Spleen (tissue), 11 donors: ENCODE results near the gene ACAD11. TPM values are rescaled to one million over a fixed set of nuclear protein-coding genes. Genes with fewer than 3 reads are reported as not detected.
"Not testable (repeated sequence)": the region's sequence is repeated elsewhere in the genome, so short reads cannot be mapped to it uniquely, and the experiment has no call there.

Experiments used
- DNase-seq: peaks from one replicate; pipeline ENCODE4 v3.0.0-alpha.2; 2020
- H3K27ac ChIP-seq, 8 donors: fragments of 200-600 bp; sonication (generic) in 7 of 8; 1 replicate in 4 of 8; 2 replicates in 4 of 8; pipeline versions ENCODE4 v1.5.0 to v1.8.0; 2016 to 2021; ENCODE audit warnings: inconsistent platforms in 4 of 8, mild to moderate bottlenecking in 4 of 8, moderate library complexity in 1 of 8
- H3K27me3 ChIP-seq, 7 donors: fragments of 200-600 bp; sonication (generic) in 6 of 7; replicated peaks in 1 of 7; 1 replicate in 4 of 7; 2 replicates in 3 of 7; pipeline versions ENCODE4 v1.5.0 to v1.8.0; 2016 to 2021; ENCODE audit warnings: inconsistent platforms in 3 of 7, mild to moderate bottlenecking in 1 of 7
- H3K36me3 ChIP-seq, 6 donors: fragments of 200-600 bp; sonication (generic) in 5 of 6; 1 replicate in 4 of 6; 2 replicates in 2 of 6; pipeline versions ENCODE4 v1.5.0 to v1.8.0; 2016 to 2021; ENCODE audit warnings: inconsistent platforms in 2 of 6
- H3K4me1 ChIP-seq, 6 donors: fragments of 200-600 bp; sonication (generic) in 5 of 6; 1 replicate in 3 of 6; 2 replicates in 3 of 6; pipeline versions ENCODE4 v1.5.0 to v1.8.0; 2016 to 2021; ENCODE audit warnings: inconsistent platforms in 3 of 6
- H3K4me3 ChIP-seq, 8 donors: fragments of 200-600 bp; sonication (generic) in 7 of 8; 1 replicate in 4 of 8; 2 replicates in 4 of 8; pipeline versions ENCODE4 v1.5.0 to v1.8.0; 2016 to 2021; ENCODE audit warnings: inconsistent platforms in 4 of 8, mild to moderate bottlenecking in 4 of 8, moderate library complexity in 2 of 8
- H3K9me3 ChIP-seq, 8 donors: fragments of 200-600 bp; sonication (generic) in 7 of 8; 1 replicate in 4 of 8; 2 replicates in 4 of 8; pipeline versions ENCODE4 v1.5.0 to v1.8.0; 2016 to 2021; ENCODE audit warnings: inconsistent platforms in 4 of 8
- POLR2A ChIP-seq, 3 donors: fragments of 450-650 bp; IDR thresholded peaks; one replicate each; pipeline ENCODE4 v1.5.1; 2017; ENCODE audit warnings: antibody characterized with exemption in 3 of 3, mild to moderate bottlenecking in 1 of 3
- POLR2AphosphoS5 ChIP-seq, 3 donors: sonication (generic); formaldehyde crosslinking; IDR thresholded peaks; one replicate each; pipeline ENCODE4 v1.5.1; 2017; ENCODE audit warnings: antibody characterized with exemption in 3 of 3
- WGBS, 5 donors: extraction: QIAGEN DNeasy Blood & Tissue Kit in 3 of 5; methylation state at CpG; one replicate each; pipeline versions ENCODE4 v1.1.5 to v1.1.7; 2013 to 2018; 5-methylcytosine and 5-hydroxymethylcytosine counted together
- intact Hi-C: fragments of 100-400 bp; cut with DNase I; formaldehyde crosslinking; loops from one replicate; pipeline ENCODE4 v1.15.0; 2023; ENCODE audit warnings: low total_unique reads
- polyA plus RNA-seq, 3 donors: library from polyadenylated mRNA; stranded (reverse); fragments of 200-250 nt; gene quantifications; one replicate each; pipeline ENCODE4 v1.2.1, GENCODE V29; 2013
- total RNA-seq, 7 donors: library from RNA; depleted of rRNA in 3 of 7; stranded (reverse); fragments of >200 nt in 3 of 7; fragmentation: NEBNext Ultra II Directional in 4 of 7; extraction: Animal tissue kit (Norgen Biotek cat#: 25700) in 4 of 7; gene quantifications; one replicate each; pipeline versions ENCODE4 v1.1.0 to v1.2.1, GENCODE V29; 2016 to 2021
- TF ChIP-seq, protein P1 (sequence below), 11 experiments: fragments of 200-600 bp in 7 of 11; fragments of 450-650 bp in 4 of 11; sonication (generic) in 4 of 11; IDR thresholded peaks in 8 of 11; conservative IDR thresholded peaks in 3 of 11; 1 replicate in 7 of 11; 2 replicates in 4 of 11; pipeline versions ENCODE4 v1.4.0 to v1.8.0; 2016 to 2021; ENCODE audit warnings: antibody characterized with exemption in 11 of 11, inconsistent platforms in 4 of 11, mild to moderate bottlenecking in 1 of 11
- donor health status: healthy with polysubstance abuse.
- donor health status: DM: no; HTN: no; CAD: no; lungs with moderate emphysema.
- donor health status: DM: no; HTN: no; CAD: no.
- donor health status: Bipolar disorder and iron deficiency.
- donor health status: healthy.
- donor health status: DM: no; HTN: no; CAD: no.
- donor health status: DM: yes; HTN: yes; CAD: no.

ACAD11 gene
- total and polyA plus RNA-seq, 10 donors, result 6.8 to 40.0 (median 24.7) TPM

DNA sequence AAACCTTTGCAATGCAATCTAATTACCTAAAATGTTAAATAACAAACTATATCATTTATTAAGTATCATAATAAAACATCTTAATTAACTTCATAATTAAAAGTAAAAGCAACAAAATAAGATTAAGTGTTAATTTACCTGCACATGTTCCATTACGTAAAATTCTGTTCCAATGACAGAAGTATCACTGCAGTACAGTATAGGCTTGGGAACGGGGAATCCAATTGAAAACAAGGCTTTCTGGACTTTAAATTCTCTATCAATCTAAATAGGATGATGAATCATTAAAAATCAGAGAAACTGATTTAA lies 17.1 kb downstream of the ACAD11 start:
- intact Hi-C loops, result loop anchor here (5.0 to 10.0 kb wide), 2 partner anchors 105 to 288 kb away; no protein-coding TSS in a partner anchor
- Histone ChIP-seq H3K27ac (no peak overlapping the region), H3K36me3 (peaks cover 3 to 43% (median 20%) of the 10 kb centered on the region in 6 donors), H3K9me3 (no peaks in the 10 kb centered on the region), H3K4me3 (no peak overlapping the region), H3K27me3 (no peaks in the 10 kb centered on the region), H3K4me1 (peaks cover 0 to 12% (median 0%) of the 10 kb centered on the region in 6 donors)
- WGBS, 5 donors, result 65 to 81% (median 73%) methylated on average over 2 of the region's 2 CpGs
- DNase-seq, result no peak
- no peak for TF ChIP-seq POLR2AphosphoS5 (IDR thresholded peaks at IDR 0.05)
- TF ChIP-seq, protein P1, sequence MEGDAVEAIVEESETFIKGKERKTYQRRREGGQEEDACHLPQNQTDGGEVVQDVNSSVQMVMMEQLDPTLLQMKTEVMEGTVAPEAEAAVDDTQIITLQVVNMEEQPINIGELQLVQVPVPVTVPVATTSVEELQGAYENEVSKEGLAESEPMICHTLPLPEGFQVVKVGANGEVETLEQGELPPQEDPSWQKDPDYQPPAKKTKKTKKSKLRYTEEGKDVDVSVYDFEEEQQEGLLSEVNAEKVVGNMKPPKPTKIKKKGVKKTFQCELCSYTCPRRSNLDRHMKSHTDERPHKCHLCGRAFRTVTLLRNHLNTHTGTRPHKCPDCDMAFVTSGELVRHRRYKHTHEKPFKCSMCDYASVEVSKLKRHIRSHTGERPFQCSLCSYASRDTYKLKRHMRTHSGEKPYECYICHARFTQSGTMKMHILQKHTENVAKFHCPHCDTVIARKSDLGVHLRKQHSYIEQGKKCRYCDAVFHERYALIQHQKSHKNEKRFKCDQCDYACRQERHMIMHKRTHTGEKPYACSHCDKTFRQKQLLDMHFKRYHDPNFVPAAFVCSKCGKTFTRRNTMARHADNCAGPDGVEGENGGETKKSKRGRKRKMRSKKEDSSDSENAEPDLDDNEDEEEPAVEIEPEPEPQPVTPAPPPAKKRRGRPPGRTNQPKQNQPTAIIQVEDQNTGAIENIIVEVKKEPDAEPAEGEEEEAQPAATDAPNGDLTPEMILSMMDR (IDR thresholded peaks at IDR 0.05 in 8 of 11, conservative IDR thresholded peaks at IDR 0.05 in 3 of 11), result peak in 4 of 11 experiments; percentile 5 to 47 (median 38)

DNA sequence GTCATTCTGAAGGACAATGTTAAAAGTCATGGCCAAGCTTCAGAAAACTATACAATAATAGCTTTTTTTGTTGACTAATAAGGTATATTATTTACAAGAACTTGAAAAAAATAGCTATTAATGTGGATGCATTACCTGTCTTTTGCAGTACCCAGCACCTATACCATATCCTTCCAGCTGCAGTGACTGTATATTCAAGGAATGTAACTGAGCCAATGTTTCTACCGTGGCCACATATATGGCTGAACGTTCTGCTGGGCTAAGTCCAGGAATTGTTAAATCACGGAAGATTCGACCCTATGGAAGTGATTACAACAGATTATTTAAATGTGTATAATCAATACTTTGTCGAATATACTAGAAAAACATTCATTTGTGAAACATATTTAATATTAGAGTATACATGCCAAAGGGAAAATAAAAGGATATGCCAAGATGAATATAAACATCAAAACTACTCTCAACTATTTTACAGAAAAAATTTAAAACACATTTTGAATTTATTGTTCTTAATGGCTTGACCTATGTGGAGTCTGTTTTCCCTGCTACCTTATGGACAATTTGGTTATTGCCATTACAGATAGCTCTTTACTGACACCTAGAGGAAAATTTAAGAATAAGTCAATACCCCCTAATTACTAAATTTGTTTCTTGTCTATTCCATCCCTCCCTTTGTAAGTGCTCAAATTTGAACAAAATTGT lies 17.6 kb downstream of the ACAD11 start:
- Histone ChIP-seq H3K27me3 (no peaks in the 10 kb centered on the region), H3K4me1 (peaks cover 0 to 12% (median 0%) of the 10 kb centered on the region in 6 donors), H3K36me3 (peaks cover 3 to 48% (median 22%) of the 10 kb centered on the region in 6 donors), H3K4me3 (no peak overlapping the region), H3K9me3 (no peaks in the 10 kb centered on the region), H3K27ac (no peak overlapping the region)
- TF ChIP-seq, protein P1 (IDR thresholded peaks at IDR 0.05 in 8 of 11, conservative IDR thresholded peaks at IDR 0.05 in 3 of 11), result peak; percentile 39 to 78 (median 67)
- no peak for TF ChIP-seq POLR2AphosphoS5 (IDR thresholded peaks at IDR 0.05)
- intact Hi-C loops, result loop anchor here (5.0 to 10.0 kb wide), 2 partner anchors 105 to 287 kb away; no protein-coding TSS in a partner anchor
- 76 to 90% (median 82%) methylated on average over 5 of the region's 5 CpGs for WGBS, 5 donors
- DNase-seq, result no peak

DNA sequence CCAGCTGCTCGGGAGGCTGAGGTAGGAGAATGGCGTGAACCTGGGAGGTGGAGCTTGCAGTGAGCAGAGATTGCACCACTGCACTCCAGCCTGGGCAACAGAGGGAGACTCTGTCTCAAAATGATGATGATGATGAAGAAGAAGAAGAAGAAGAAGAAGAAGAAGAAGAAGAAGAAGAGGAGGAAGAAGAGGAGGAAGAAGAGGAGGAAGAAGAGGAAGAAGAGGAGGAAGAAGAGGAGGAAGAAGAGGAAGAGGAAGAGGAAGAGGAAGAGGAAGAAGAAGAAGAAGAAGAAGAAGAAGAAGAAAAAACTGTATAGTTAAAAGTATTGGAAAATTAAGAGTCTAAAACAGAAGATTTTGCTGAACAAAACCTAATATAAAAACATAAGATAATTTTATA lies 18.2 kb downstream of the ACAD11 start:
- not testable (repeated sequence) for H3K9me3 ChIP-seq, H3K27ac ChIP-seq, H3K27me3 ChIP-seq, DNase-seq, H3K4me3 ChIP-seq
- WGBS, 5 donors, result 69 to 87% (median 87%) methylated on average over 2 of the region's 2 CpGs
- Histone ChIP-seq H3K36me3 (peaks cover 3 to 53% (median 25%) of the 10 kb centered on the region in 6 donors), H3K4me1 (peaks cover 0 to 12% (median 0%) of the 10 kb centered on the region in 6 donors)
- intact Hi-C loops, result loop anchor here (5.0 to 10.0 kb wide), 2 partner anchors 104 to 287 kb away; no protein-coding TSS in a partner anchor

DNA sequence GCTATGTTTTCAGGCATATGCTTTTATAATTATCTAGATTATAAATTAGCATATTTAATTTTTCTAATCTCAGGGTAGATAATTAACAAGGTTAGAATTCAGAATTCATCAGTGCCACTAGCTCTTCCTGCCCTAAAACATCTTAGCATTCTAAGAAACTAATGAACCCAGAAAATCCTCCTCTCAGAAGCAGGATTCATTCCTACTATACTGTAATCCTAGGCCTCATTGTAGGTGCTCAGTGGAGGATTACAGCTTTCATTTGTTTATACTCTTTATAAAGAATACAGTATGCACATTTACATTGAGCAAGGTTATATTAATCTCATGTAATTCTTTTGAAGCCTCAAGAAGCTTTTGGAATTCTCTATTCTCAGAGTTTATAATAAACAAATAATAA lies 20.9 kb downstream of the ACAD11 start:
- Histone ChIP-seq H3K36me3 (peaks cover 3 to 68% (median 26%) of the 10 kb centered on the region in 6 donors), H3K4me3 (no peak overlapping the region), H3K9me3 (no peaks in the 10 kb centered on the region), H3K4me1 (peaks cover 0 to 12% (median 0%) of the 10 kb centered on the region in 6 donors), H3K27me3 (no peaks in the 10 kb centered on the region), H3K27ac (no peak overlapping the region)
- TF ChIP-seq, protein P1 (IDR thresholded peaks at IDR 0.05 in 8 of 11, conservative IDR thresholded peaks at IDR 0.05 in 3 of 11), result no peak
- no peak for TF ChIP-seq POLR2A (IDR thresholded peaks at IDR 0.05)
- TF ChIP-seq POLR2AphosphoS5 (IDR thresholded peaks at IDR 0.05), result no peak
- intact Hi-C loops, result no loop called here
- DNase-seq, result no peak
